HCT116 (cell line): Measurements from ENCODE around the gene OVAAL. TPM values are rescaled to one million over a fixed set of nuclear protein-coding genes. Genes with fewer than 3 reads are reported as not detected.

Experiments used
- ATAC-seq: fragments of 200-7000 bp; cut with Tn5 transposase; 2 replicates; pipeline ENCODE4 v1.9.1; 2020; ENCODE audit warnings: mild to moderate bottlenecking, moderate library complexity
- BruUV-seq: library from RNA; stranded (reverse); fragments of 400-500 nt; replicated peaks from 2 replicates; lab custom pipeline; 2021; lab: Mats Ljungman, UMichigan
- CTCF ChIA-PET: fragments of 300-600 bp; sonication (Branson Sonifier 250); formaldehyde crosslinking; loops from one replicate; lab custom pipeline; 2021; ENCODE audit warnings: antibody characterized with exemption; lab: Charles Lee
- POLR2A ChIA-PET: fragments of 300-600, 350-600 bp; sonication (Branson Sonifier 250); formaldehyde crosslinking; loops from one replicate; lab custom pipeline; 2021; ENCODE audit warnings: antibody characterized with exemption; lab: Charles Lee
- RAD21 ChIA-PET, 2 experiments: fragments of 300-600 bp; sonication (Branson Sonifier 250); formaldehyde crosslinking; loops; one replicate each; lab custom pipeline; 2023; ENCODE audit warnings: low total read pairs in 2 of 2; ENCODE audit not compliant: uncharacterized antibody in 2 of 2, unreplicated experiment in 2 of 2, low non-redundant PET in 1 of 2; lab: Charles Lee
- DNase-seq: peaks from one replicate; pipeline ENCODE4 v3.0.0-alpha.2; 2010; ENCODE audit warnings: low read depth, low spot score
- H2AFZ ChIP-seq: fragments of 200-600 bp; shearing (Covaris generic), sonication (generic); 2 replicates; pipeline ENCODE4 v1.6.1; 2017; ENCODE audit warnings: low read depth, mixed run types, mixed read lengths, antibody characterized with exemption, low read length; ENCODE audit not compliant: poor library complexity, severe bottlenecking
- H3K27ac ChIP-seq: 2 replicates; pipeline ENCODE4 v1.5.1; 2012; ENCODE audit warnings: low read depth, low read length
- H3K27me3 ChIP-seq: fragments of 200-600 bp; sonication (generic); 2 replicates; pipeline ENCODE4 v1.6.1; 2016; ENCODE audit warnings: mixed run types, low read length, mixed read lengths; ENCODE audit not compliant: insufficient read depth
- H3K36me3 ChIP-seq, 2 experiments: fragments of 200-500 bp in 1 of 2; fragments of 200-600 bp in 1 of 2; sonication (Bioruptor generic) in 1 of 2; sonication (generic) in 1 of 2; 2 replicates each; pipeline versions ENCODE4 v1.5.1 to v1.6.1; 2014 to 2016; ENCODE audit warnings: low read length in 2 of 2, inconsistent platforms in 1 of 2, mixed read lengths in 1 of 2, mixed run types in 1 of 2; ENCODE audit not compliant: insufficient read depth in 2 of 2, control insufficient read depth in 1 of 2
- H3K4me1 ChIP-seq, 2 experiments: fragments of 200-600 bp in 1 of 2; sonication (generic) in 1 of 2; 2 replicates each; pipeline versions ENCODE4 v1.5.1 to v1.6.1; 2012 to 2017; ENCODE audit warnings: low read length in 2 of 2, inconsistent platforms in 1 of 2, mild to moderate bottlenecking in 1 of 2, mixed read lengths in 1 of 2, mixed run types in 1 of 2, moderate library complexity in 1 of 2; ENCODE audit not compliant: insufficient read depth in 2 of 2, control insufficient read depth in 1 of 2
- H3K4me2 ChIP-seq: fragments of 200-600 bp; sonication (generic); 2 replicates; pipeline ENCODE4 v1.6.1; 2017; ENCODE audit warnings: mixed run types, low read length, mixed read lengths
- H3K4me3 ChIP-seq, 2 experiments: fragments of 200-600 bp in 1 of 2; sonication (generic) in 1 of 2; replicated peaks in 1 of 2; 2 replicates each; pipeline ENCODE4 v1.5.1; 2011 to 2016; ENCODE audit warnings: low read length in 2 of 2, control low read depth in 1 of 2, low read depth in 1 of 2, mild to moderate bottlenecking in 1 of 2, mixed read lengths in 1 of 2, mixed run types in 1 of 2
- H3K79me2 ChIP-seq: fragments of 200-600 bp; sonication (generic); 2 replicates; pipeline ENCODE4 v1.6.1; 2017; ENCODE audit warnings: mild to moderate bottlenecking, mixed run types, low read length, moderate library complexity, mixed read lengths; ENCODE audit not compliant: insufficient read depth
- H3K9ac ChIP-seq: fragments of 200-600 bp; sonication (generic); 2 replicates; pipeline ENCODE4 v1.6.1; 2016; ENCODE audit warnings: low read length, mixed read lengths
- H3K9me2 ChIP-seq: fragments of 200-600 bp; sonication (generic), shearing (Covaris generic); 2 replicates; pipeline ENCODE4 v1.6.1; 2017; ENCODE audit warnings: mixed run types, mild to moderate bottlenecking, moderate library complexity; ENCODE audit not compliant: insufficient read depth
- H3K9me3 ChIP-seq, 2 experiments: fragments of 200-500 bp in 1 of 2; fragments of 200-600 bp in 1 of 2; sonication (Bioruptor generic) in 1 of 2; sonication (generic) in 1 of 2; 2 replicates each; pipeline ENCODE4 v1.6.1; 2014 to 2017; ENCODE audit warnings: low read length in 2 of 2, mixed read lengths in 2 of 2, inconsistent platforms in 1 of 2, low read depth in 1 of 2, mild to moderate bottlenecking in 1 of 2, mixed run types in 1 of 2, moderate library complexity in 1 of 2; ENCODE audit not compliant: control insufficient read depth in 1 of 2, insufficient read depth in 1 of 2
- H4K20me1 ChIP-seq: fragments of 200-600 bp; sonication (generic), shearing (Covaris generic); 2 replicates; pipeline ENCODE4 v1.6.1; 2017; ENCODE audit warnings: mixed run types, mild to moderate bottlenecking, moderate library complexity; ENCODE audit not compliant: insufficient read depth
- CEBPB ChIP-seq: IDR thresholded peaks from 2 replicates; pipeline ENCODE4 v1.6.1; 2012; ENCODE audit warnings: low read depth
- EGR1 ChIP-seq: IDR thresholded peaks from 2 replicates; pipeline ENCODE4 v1.6.1; 2012; ENCODE audit warnings: low read depth
- ELF1 ChIP-seq: IDR thresholded peaks from 2 replicates; pipeline ENCODE4 v1.6.1; 2012; ENCODE audit warnings: low read depth, borderline replicate concordance
- EZH2 ChIP-seq: fragments of 200-600 bp; sonication (generic); IDR thresholded peaks from 2 replicates; pipeline ENCODE4 v1.6.1; 2017; ENCODE audit warnings: antibody characterized with exemption, mixed run types
- JUND ChIP-seq: IDR thresholded peaks from 2 replicates; pipeline ENCODE4 v1.6.1; 2012
- POLR2A ChIP-seq: IDR thresholded peaks from 2 replicates; pipeline ENCODE4 v1.7.0; 2011; ENCODE audit warnings: borderline replicate concordance; ENCODE audit not compliant: insufficient read depth, insufficient read length; ENCODE audit errors: extremely low read depth
- SRF ChIP-seq: IDR thresholded peaks from 2 replicates; pipeline ENCODE4 v1.6.1; 2012; ENCODE audit warnings: low read depth
- ZFX ChIP-seq: fragments of 450-650 bp; IDR thresholded peaks from 2 replicates; pipeline ENCODE4 v1.6.1; 2017
- ZNF274 ChIP-seq: fragments of 200-500 bp; sonication (Bioruptor generic); IDR thresholded peaks from 2 replicates; pipeline ENCODE4 v1.6.1; 2014; ENCODE audit warnings: mild to moderate bottlenecking, low read depth, low read length, inconsistent platforms
- intact Hi-C: fragments of 100-400 bp; cut with micrococcal nuclease; formaldehyde crosslinking; loops from 2 replicates; pipeline ENCODE4 v1.10.0; 2022
- total RNA-seq: library from RNA; stranded (reverse); gene quantifications from one replicate; pipeline ENCODE4 v1.2.1, GENCODE V29; 2021; ENCODE audit not compliant: unreplicated experiment
- TF ChIP-seq, protein P1 (sequence below): IDR thresholded peaks from 2 replicates; pipeline ENCODE4 v1.6.1; 2012; ENCODE audit warnings: low read depth
- TF ChIP-seq, protein P2 (sequence below), 3 experiments: fragments of 200-600 bp in 1 of 3; sonication (generic) in 1 of 3; IDR thresholded peaks in 2 of 3; conservative IDR thresholded peaks in 1 of 3; 2 replicates each; pipeline ENCODE4 v1.5.1; 2012 to 2017; ENCODE audit warnings: low read depth in 2 of 3, low read length in 2 of 3, antibody characterized with exemption in 1 of 3, borderline replicate concordance in 1 of 3, control low read depth in 1 of 3, mild to moderate bottlenecking in 1 of 3, mixed read lengths in 1 of 3, mixed run types in 1 of 3, moderate library complexity in 1 of 3; ENCODE audit not compliant: insufficient read depth in 1 of 3
- TF ChIP-seq, protein P3 (sequence below): IDR thresholded peaks from 2 replicates; pipeline ENCODE4 v1.6.1; 2012
- TF ChIP-seq, protein P4 (sequence below): IDR thresholded peaks from 2 replicates; pipeline ENCODE4 v1.6.1; 2011; ENCODE audit warnings: mild to moderate bottlenecking, low read length, moderate library complexity; ENCODE audit not compliant: insufficient replicate concordance; ENCODE audit errors: extremely low read depth

The OVAAL gene
- total RNA-seq, 1 experiment from 2014 or later = not detected

DNA sequence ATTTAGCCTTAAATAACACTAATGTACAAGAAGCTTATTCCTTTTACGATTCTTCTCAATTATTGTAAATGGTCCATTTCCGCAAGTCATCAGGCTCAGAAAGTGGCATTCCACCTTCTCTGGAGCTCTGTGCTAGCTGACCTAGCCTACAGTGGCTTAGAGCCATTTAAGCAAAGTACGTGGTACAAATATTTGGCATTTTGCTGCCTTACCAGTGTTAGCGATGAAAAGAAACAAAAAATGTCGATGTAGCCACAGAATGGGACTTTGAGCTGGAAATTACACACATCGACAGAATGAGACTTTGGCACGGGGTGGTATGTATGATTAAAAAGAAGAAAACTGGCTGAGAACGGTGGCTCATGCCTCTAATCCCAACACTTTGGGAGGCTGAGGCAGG lies 26.1 kb downstream of the OVAAL start (continued):
- TF ChIP-seq, protein P1, sequence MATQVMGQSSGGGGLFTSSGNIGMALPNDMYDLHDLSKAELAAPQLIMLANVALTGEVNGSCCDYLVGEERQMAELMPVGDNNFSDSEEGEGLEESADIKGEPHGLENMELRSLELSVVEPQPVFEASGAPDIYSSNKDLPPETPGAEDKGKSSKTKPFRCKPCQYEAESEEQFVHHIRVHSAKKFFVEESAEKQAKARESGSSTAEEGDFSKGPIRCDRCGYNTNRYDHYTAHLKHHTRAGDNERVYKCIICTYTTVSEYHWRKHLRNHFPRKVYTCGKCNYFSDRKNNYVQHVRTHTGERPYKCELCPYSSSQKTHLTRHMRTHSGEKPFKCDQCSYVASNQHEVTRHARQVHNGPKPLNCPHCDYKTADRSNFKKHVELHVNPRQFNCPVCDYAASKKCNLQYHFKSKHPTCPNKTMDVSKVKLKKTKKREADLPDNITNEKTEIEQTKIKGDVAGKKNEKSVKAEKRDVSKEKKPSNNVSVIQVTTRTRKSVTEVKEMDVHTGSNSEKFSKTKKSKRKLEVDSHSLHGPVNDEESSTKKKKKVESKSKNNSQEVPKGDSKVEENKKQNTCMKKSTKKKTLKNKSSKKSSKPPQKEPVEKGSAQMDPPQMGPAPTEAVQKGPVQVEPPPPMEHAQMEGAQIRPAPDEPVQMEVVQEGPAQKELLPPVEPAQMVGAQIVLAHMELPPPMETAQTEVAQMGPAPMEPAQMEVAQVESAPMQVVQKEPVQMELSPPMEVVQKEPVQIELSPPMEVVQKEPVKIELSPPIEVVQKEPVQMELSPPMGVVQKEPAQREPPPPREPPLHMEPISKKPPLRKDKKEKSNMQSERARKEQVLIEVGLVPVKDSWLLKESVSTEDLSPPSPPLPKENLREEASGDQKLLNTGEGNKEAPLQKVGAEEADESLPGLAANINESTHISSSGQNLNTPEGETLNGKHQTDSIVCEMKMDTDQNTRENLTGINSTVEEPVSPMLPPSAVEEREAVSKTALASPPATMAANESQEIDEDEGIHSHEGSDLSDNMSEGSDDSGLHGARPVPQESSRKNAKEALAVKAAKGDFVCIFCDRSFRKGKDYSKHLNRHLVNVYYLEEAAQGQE = no peak

DNA sequence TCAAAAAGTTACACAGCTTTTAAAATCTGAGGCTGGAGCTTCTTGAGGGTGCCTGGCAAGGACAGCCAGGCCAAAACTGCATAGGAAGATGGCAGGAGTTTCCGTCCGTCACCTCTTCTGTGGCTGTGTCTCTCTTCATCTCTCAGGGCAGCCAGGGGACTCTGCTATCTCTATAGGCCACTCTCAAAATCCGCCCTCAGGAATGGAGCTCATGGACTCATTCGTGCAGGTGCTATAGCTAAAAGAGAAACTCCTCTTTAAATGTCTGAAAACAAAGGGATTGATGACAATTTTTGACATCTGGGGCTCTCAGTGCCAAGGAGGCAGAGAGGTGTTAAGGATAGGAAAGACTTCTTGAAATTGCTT lies 27.2 kb downstream of the OVAAL start:
- RAD21 ChIA-PET = no interaction called here
- POLR2A ChIA-PET = no interaction called here
- H3K9me2 ChIP-seq = no peaks in the 10 kb centered on the region
- TF ChIP-seq SRF = no peak
- TF ChIP-seq, protein P2, sequence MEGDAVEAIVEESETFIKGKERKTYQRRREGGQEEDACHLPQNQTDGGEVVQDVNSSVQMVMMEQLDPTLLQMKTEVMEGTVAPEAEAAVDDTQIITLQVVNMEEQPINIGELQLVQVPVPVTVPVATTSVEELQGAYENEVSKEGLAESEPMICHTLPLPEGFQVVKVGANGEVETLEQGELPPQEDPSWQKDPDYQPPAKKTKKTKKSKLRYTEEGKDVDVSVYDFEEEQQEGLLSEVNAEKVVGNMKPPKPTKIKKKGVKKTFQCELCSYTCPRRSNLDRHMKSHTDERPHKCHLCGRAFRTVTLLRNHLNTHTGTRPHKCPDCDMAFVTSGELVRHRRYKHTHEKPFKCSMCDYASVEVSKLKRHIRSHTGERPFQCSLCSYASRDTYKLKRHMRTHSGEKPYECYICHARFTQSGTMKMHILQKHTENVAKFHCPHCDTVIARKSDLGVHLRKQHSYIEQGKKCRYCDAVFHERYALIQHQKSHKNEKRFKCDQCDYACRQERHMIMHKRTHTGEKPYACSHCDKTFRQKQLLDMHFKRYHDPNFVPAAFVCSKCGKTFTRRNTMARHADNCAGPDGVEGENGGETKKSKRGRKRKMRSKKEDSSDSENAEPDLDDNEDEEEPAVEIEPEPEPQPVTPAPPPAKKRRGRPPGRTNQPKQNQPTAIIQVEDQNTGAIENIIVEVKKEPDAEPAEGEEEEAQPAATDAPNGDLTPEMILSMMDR (IDR thresholded peaks at IDR 0.05 in 2 of 3, conservative IDR thresholded peaks at IDR 0.05 in 1 of 3; ENCODE audit: borderline replicate concordance in 1 of 3, insufficient read depth in 1 of 3, low read depth in 2 of 3, low read length in 2 of 3) = no peak
- no peak for TF ChIP-seq ELF1
- TF ChIP-seq POLR2A = no peak
- TF ChIP-seq, protein P3, sequence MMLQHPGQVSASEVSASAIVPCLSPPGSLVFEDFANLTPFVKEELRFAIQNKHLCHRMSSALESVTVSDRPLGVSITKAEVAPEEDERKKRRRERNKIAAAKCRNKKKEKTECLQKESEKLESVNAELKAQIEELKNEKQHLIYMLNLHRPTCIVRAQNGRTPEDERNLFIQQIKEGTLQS = no peak
- no peak for TF ChIP-seq ZFX
- TF ChIP-seq JUND = no peak
- no peak for TF ChIP-seq CEBPB
- TF ChIP-seq ZNF274 = no peak
- no peak for TF ChIP-seq EGR1
- TF ChIP-seq, protein P4, sequence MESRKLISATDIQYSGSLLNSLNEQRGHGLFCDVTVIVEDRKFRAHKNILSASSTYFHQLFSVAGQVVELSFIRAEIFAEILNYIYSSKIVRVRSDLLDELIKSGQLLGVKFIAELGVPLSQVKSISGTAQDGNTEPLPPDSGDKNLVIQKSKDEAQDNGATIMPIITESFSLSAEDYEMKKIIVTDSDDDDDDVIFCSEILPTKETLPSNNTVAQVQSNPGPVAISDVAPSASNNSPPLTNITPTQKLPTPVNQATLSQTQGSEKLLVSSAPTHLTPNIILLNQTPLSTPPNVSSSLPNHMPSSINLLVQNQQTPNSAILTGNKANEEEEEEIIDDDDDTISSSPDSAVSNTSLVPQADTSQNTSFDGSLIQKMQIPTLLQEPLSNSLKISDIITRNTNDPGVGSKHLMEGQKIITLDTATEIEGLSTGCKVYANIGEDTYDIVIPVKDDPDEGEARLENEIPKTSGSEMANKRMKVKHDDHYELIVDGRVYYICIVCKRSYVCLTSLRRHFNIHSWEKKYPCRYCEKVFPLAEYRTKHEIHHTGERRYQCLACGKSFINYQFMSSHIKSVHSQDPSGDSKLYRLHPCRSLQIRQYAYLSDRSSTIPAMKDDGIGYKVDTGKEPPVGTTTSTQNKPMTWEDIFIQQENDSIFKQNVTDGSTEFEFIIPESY = no peak
- TF ChIP-seq EZH2 = no peak
- H4K20me1 ChIP-seq = no peaks in the 10 kb centered on the region
- no peak overlapping the region for H3K9ac ChIP-seq
- H2AFZ ChIP-seq = no peak overlapping the region
- H3K27ac ChIP-seq = no peak overlapping the region
- peaks cover 0 to 3% of the 10 kb centered on the region in 2 experiments; a peak in 1 of 4 replicates for H3K4me1 ChIP-seq
- no TSS peak for BruUV-seq
- no peaks in the 10 kb centered on the region for H3K79me2 ChIP-seq
- CTCF ChIA-PET = no interaction called here
- no peaks in the 10 kb centered on the region for H3K27me3 ChIP-seq
- no peak overlapping the region for H3K4me2 ChIP-seq
- H3K36me3 ChIP-seq = no peaks in the 10 kb centered on the region
- no peak for DNase-seq
- intact Hi-C loops = no loop called here
- no peaks in the 10 kb centered on the region for H3K9me3 ChIP-seq
- ATAC-seq = no peak
- H3K4me3 ChIP-seq = no peak overlapping the region
